OCI-M1 (cell line): ENCODE results near the gene STX7.

ENCODE experiments used
- DNase-seq: peaks from one replicate; lab custom pipeline; 2025; lab: John Stamatoyannopoulos, UW

Gene STX7

GRCh38 chr6:132476688-132477087 lies 36.2 kb downstream of the STX7 start:
- no peak for DNase-seq

- DNase-seq = no peak
These were observed 37.0 kb downstream of the STX7 start for GRCh38 chr6:132475925-132476324.

- no peak for DNase-seq
These were observed 41.1 kb downstream of the STX7 start for GRCh38 chr6:132471787-132472186.

DNA sequence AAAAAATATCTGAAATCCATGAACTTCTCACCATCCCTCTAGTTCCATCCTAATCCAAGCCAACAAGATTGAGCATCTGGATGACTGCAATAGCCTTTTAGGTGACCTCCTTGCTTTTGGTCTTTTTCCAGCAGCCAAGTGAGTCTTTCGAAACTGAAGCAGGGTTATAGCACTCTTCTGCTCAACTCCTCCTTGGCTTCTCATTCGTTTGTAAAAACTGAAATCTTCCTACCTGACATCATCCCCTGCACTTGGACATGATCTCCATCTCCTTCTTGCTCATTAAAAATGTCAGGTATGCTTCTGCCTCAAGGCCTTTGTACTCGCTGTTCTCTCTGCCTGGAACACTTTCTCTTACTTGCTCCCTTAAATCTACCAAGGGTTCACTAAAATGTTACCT lies 46.0 kb downstream of the STX7 start:
- DNase-seq = no peak

- no peak for DNase-seq
These were observed 47.1 kb downstream of the STX7 start for GRCh38 chr6:132465530-132466485.

- no peak for DNase-seq
These were observed 48.2 kb downstream of the STX7 start for GRCh38 chr6:132464538-132465256.

DNA sequence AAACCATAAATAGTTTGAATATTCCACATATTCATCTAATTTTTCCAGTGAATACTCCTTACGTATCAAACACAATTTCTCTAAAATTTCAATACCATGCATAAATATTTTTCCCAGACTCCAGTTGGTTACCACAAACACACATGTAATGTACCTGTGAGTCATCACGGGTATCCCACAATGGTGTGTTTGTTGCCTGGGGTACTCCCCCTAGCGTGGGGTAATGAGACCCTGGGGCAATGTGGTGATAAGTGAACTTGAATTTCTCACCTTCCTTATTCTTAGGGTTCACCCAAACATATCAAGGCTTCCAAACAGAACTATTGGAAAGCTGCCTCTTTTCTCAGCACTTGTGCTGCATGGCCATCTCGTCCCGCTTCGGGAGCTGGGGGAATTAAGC lies 51.0 kb downstream of the STX7 start:
- DNase-seq = no peak

DNA sequence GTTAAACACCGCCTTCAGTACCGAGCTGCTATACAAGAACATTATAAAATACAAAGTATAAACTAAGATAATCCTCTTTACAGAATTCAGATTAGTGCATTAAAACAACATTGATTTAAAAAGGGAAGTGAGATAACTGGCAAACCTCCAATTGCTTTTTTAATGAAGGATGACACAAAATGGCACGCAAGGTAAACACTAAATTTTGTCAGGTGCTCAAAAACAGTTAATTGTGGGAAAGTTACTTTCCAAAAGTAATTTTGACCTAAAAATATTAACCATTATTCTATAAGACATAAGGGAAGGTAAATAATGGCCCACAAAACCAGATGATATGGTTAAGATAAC lies 53.3 kb downstream of the STX7 start:
- DNase-seq = no peak

DNA sequence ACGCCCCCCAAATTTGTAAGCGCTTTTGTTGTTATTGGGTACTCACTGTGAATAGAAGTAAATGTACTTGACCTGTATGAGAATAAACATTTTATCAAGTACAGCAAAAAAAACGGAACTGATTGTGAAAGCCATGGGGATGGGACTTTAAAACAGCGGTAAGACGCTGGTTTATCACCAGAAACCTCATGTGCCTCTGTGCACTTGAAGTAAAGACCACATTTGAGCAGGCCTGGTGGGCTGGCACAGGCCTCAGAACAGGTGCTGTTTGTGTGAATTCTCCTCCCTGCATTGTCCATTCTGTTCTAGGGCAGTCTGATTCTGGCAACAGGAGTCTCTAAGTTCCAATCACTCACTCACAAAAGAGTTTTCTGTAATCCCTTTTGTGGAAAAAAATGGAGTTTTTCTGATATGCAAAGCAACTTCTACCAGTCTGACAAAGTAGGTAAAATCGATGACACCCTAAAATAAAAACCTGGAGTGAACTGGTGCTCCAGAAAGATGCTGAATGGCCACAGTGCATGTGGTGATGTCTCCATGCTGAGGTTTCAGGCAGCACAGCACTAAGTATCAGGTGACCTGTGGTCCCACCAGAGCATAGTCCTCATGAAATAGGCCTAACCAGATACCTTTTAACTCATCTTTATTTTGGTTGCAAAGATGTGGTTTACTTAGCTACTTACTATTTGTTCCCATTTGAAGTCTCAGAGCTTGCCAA lies 53.9 kb downstream of the STX7 start:
- no peak for DNase-seq

- DNase-seq = peak; percentile 10
These were observed 56.2 kb downstream of the STX7 start for GRCh38 chr6:132456700-132457143.

DNA sequence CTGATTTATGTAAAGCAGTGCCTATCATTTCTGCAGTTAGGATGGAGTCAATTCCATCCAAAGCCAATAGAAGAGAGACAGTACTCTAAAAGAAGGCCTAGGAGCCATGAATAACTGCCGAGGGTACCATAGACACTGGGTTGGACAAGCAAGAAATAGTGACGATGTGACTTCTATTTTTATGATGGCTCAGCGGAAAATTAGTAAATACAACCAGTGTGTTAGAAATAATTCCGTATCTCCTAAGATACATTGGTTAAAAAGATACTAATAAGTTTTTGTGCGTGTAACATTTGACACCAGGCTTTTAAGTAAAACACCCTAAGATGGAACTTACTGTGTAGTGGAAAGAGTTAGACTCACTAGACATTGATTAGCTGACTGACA lies 66.1 kb downstream of the STX7 start:
- DNase-seq = no peak

DNA sequence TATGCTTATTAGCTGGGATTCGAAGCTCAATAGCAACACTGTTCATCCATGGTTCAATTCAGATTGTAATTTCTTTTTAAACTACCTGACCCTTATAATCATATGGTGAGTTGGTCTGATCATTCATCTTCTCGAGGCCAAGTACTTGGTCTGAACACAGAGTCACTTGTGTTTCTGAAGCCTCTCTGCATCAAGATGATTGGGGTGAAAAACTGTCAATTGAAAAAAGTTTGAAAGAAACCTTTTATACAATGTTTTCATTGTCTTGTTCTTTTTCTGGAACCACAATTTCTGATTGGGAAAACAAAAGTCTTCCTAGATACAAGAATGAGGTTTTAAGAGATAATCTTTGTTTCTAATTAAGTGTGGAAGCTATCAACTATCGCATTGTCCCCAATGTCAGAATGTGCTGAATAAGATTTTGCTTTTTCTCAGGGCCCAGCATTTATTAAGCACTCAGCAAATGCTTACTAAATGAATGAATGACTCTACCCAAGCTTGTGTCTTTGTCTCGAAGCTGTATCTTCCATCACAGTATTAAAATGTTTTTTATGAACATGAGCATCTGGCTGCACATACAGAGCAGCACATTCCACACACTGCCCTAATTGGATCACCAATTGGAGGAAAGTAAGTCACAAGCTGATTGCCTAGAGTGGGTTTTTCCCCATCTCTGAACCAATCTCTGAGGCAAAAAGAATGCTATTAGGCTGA lies 66.6 kb downstream of the STX7 start:
- no peak for DNase-seq

DNA sequence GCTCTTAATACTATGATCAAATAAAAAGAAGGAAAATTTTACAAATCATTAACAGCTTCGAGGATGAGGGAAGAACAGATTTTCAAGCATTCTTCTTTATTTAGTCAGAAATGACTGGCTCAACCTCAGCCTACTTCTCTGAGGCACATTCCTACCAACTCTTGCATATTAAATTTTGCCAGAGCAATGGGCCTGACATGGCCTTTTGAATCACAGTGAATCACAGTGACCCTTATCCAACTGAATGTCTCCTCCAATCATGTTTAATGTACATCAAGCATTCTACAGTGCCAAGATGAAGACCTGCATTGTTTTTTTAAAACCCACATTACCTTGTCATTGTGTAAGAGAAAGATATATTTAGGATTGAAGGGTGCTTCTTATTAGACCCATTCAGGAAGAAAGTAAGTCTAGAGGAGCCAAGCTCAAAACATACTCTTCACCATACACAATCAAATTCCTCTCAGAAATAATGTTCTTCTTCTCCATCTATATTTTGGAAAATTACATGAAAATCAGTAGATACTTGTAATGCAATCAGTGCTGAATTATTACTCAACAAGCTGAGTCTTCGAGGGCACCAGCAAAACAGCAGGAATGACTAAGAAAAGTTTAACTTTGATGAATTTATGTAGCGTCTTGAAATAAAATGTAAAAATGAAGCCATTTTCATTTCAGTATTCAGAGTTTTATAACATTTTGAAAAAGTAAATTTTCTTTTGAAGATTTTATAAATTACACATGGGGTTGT lies 67.5 kb downstream of the STX7 start:
- DNase-seq = no peak

DNA sequence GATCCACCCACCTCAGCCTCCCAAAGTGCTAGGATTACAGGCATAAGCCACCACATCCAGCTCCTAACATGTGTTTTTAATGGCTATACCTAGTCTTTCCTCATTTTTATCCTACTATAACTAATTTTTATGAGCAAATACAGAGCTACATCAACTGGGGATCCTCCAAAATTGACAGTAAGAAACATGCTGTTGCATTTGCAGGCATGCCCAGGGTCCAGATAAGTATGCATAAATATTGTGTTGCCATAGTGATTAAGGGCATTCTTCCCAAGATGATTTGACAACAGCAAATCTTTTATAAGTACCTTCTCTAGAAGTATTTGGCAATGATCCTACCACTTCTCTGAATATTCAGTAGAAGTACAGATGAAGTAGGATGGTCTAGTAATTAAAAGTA lies 69.7 kb downstream of the STX7 start:
- no peak for DNase-seq

GRCh38 chr6:132430110-132430509 lies 82.8 kb downstream of the STX7 start:
- DNase-seq = no peak

- no peak for DNase-seq
These were observed 87.7 kb downstream of the STX7 start for GRCh38 chr6:132425176-132425575.

DNA sequence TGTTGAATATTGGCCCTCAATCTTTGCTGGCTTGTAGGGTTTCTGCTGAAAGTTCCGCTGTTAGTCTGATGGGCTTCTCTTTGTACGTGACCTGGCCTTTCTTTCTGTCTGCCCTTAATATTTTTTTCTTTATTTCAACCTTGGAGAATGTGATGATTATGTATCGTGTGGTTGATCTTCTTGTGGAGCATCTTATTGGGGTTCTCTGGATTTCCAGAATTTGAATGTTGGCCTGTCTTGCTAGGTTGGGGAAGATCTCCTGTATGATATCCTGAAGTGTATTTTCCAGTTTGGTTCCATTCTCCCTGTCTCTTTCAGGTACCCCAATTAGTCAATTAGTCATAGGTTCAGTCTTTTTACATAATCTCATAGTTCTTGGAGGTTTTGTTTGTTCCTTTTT lies 89.1 kb downstream of the STX7 start:
- no peak for DNase-seq

GRCh38 chr6:132418235-132418965 lies 94.5 kb downstream of the STX7 start:
- no peak for DNase-seq

DNA sequence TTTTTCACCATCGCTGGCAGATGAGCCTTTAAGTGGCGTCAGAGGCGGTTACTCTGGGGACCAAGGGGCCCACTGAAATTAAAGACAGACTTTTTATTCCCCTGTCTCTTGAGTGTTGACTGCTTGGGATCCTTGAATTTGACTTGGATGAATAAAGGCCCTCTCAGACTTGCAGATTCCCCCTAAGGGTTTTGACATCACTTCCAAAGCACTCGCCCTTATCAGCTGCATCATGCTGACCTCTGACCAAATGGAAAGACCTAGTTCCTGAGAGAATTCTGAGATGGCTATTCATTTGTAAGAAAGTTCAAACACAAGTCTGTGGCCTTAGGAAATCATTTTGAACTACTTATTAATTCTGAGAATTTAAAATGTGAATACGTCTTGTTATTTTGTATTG lies 98.2 kb downstream of the STX7 start:
- no peak for DNase-seq

GRCh38 chr6:132414322-132414721 lies 98.6 kb downstream of the STX7 start:
- DNase-seq = no peak

DNA sequence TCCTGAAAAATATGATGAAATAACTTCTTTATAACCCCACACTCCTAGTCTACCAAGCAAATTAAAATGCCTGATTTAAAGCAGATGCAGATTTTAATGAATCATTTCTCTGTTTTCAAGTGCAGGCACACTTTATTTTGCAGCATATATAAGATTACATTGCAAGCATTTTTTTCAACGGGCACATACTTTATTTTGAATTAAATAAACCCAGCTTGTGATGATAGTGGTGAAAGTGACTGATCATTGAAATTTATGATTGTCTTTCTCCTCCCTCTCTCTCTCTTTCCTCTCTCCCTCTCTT lies 99.5 kb downstream of the STX7 start:
- DNase-seq = no peak
